Stimulated activated naive CD4-positive, alpha-beta T cell treated with Interleukin-2 at 50 U/mL for 16 hours (primary cell): Measurements from ENCODE around the gene AGPAT3.

ENCODE experiments used
- DNase-seq: peaks from one replicate; lab custom pipeline; 2025; lab: John Stamatoyannopoulos, UW

Gene AGPAT3

DNA sequence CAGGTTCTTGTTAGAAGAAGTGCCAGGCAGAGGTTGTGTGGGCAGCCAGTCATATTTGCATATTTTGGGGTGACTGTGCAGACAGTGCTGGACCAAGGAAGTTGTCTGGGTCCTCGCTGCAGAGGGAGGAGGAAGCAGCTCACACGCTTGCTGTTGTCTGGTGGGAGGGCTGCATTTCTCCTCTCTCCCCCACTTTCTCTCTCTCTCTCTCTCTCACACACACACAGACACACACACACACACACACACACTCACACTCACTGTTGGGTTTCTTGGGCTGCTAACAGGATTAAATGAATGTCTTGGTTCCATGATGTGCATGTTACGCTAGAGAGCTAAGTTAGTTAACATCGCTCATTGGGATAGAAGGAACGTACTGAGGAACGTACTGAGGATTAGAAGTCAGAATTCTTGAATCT lies 72.9 kb downstream of the AGPAT3 start:
- DNase-seq = no peak

DNA sequence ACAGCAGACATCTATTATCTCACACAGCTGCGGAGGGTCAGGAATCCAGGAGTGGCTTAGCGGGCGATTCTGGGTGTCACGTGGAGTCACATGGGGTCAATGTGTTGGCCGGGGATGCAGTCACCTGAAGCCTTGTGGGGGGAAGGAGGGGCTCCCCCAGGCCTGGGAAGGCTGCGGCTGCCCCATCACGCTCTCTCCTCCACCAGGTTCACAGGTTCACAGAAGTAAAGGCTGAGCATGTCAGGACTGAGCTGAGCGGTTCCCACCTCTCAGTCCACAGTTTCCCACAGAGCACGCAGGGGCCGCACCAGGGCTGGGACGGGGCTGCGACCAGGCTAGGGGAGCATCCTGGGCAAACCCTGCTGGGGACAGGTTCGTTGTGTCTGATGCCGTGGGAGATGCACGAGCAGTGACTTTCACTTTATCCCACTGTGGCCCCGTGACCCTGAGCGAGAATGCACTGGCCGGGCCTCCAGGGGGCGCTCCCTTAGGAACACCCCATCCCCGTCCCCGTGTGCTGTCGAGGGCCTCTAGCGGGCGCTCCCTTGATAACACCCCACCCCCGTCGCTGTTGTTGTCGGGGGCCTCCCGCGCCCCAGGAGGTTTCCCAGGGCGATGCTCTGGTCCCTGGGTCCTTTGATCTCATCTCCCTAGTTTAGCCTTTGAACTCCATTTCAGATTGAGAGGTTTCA lies 73.9 kb downstream of the AGPAT3 start:
- DNase-seq = peak; percentile 86

DNA sequence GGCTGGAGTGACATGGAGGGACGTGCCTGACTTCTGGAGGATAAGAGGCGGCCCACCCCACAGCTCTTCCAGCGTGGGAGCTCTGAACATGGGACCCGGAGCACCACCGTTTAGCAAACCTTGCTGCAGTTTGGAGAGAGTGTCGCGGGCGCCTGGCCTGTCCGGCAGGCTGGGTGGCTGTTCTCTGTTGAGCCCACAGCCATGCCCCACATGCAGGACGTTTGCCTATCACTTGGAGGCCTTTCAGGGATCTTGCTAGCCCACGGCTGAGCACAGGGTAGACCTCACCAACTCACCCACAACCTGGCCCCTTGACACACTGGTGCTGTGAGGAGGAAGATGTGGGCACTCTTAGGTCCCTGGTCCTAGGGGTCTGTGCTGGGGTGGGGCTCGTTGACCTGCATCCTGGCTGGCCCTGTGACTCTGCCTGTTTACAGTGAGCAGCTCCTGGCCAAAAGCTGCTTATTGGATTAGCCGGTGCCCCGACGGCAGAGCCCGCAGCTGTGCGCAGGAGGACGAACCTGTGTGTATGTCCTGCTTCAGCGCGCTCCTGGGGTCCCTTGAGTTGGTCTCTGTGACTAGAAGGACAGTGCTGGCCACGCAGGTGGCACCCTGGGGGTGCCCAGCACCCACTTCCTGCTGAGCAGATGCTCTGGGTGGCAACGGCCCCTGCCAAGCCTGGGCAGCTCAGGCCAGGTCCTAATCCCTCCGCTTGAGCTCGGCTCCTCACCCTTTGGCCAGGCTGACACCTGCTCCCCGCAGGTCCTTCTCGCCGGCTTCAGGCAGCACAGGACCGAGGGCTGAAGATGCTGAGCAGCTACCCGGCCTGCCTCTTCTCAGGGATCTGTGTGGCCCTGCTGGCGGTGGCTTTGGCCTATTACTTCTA lies 74.7 kb downstream of the AGPAT3 start:
- DNase-seq = no peak

DNA sequence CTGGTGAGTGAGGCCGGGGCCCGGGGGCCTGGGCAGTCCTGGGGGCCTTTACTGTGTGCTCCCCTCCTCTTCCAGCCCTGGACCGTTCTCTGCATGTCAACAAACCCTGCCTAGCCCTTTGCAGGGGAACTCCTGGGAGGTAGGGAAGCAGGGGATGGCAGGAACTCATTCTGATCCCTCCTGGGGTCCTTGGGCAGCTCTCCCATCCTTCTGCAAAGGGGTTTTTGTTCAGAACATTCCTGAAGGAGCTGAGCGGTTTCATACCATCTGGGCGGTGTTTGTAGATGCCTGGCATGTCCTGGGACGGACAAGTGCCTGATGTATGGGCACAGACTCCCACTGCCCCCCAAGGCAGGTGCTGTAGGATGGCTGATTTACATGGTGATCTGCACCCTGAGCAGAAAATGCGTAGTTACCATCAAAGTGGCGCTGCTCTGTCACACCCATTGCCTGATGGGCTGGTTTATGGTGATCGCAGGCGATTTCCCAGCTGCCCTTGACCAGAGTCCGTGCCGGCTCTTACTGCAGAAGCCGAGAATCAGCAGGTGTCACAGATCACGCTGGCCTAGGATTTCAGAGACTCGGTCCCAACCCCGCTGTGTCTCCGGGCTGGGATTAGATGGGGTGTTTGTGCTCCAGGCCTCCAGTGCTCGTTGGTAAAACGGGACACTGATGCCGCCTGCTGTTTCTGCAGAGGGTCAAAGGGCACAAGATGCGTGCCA lies 75.5 kb downstream of the AGPAT3 start:
- no peak for DNase-seq

DNA sequence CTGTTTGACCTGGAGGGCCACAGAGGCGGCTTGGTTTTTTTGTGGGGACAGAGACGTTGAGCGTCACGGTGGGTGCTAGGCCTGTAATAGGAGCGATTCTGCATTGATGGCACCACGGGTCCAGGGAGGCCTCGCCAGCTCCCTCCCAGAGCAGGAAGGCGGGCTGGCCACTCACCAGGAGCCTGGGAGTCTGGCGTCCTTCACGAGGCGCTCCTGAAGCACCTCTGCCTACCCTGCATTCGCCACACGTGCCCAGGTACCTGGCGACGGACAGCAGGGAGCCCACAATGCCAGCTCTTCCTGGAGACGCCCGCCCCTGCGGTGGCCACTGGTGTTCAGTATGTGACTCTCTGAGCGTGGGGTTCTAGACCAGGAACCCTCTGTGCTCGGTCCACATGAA lies 77.2 kb downstream of the AGPAT3 start:
- no peak for DNase-seq

DNA sequence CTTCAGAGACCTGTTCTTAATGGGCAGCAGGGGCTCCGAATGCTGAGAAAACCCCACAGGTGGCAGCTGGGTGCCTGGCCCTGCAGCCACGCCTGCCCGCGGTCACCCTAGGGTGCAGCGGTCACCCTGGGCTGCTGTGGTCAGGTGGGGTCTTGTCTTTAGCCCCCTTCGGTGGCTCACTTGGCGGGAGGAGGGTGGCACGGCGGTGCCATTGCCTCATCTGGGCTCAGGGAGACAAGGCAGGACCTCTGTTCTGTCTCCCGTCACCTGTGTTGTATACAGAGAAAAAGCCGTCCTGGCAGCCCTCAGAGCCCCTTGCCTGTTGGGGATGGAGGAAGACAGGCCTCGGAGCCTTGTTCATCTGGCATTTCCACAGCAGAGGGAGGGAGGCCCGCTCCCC lies 77.6 kb downstream of the AGPAT3 start:
- no peak for DNase-seq

DNA sequence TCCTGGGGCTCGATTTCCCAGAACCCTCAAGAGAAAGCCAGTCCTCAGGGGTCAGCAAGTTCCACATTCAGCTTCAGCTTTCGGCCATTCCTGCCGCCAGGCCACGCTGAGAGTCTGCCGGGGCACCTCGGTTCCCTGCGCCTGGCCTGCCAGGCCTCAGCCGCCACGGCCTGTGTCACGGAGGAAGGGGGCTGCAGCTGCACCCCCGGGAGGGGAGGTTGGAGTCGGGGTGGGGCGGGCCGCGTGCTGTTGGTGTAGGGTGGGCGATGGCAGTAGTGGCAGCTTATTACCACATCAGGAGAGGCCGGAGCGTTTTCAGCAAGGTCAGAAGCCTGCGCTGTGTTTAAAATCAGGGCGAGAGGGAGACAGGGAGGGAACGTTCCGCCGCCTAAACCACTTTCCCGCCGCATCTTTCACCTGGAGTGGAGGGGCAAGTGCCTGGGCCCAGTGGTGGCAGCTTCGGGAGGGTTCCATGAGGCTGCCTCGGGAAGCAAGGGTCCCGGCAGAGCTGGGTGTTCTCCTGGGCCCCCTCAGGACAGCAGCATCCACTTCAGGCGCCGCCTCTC lies 78.6 kb downstream of the AGPAT3 start:
- no peak for DNase-seq

DNA sequence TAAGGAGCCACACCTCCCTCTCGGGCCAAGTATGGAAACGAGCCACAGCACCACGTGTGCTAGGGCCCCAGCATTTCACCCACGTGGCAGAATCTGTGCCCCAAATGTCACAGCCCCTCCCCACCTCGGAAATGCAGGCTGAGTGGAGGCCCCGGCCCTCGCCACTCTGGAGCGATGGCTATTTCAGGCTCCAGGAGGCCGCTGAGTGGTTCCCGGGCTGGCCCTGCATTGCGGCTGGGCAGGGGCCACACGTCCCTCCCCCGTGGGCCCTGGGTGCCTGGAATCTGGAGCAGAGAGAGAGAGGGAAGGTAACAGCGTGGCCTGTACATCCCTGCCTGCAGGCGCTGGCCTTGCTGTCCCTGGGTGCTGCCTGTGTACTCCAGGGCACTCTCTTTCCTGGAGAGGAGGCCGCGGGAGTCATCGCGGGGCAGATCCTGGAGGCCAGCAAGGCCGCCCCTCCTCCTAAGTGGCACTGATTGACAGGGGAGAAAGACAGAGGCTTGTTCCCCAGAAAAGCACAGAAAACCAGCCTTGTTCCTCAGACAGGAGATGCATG lies 79.1 kb downstream of the AGPAT3 start:
- no peak for DNase-seq

DNA sequence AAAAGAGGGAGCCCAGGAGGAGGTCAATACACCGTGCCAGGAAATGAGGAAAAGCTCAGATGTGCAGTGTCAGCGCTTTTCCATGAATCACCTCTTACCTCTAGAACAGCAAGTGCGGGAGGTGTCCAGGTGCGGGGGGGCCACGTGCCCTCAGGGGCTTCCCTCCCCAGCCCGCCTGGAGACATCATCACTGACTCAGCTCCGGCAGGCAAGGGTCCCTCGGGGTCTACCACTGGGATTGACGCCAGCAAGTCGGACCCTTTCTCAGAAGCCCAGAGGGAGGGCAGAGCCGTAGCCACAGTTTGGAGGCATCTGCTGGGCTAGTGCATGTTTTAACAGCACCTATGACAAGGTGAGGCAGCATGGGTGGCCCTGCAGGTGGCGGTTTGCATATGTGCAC lies 79.7 kb downstream of the AGPAT3 start:
- no peak for DNase-seq

DNA sequence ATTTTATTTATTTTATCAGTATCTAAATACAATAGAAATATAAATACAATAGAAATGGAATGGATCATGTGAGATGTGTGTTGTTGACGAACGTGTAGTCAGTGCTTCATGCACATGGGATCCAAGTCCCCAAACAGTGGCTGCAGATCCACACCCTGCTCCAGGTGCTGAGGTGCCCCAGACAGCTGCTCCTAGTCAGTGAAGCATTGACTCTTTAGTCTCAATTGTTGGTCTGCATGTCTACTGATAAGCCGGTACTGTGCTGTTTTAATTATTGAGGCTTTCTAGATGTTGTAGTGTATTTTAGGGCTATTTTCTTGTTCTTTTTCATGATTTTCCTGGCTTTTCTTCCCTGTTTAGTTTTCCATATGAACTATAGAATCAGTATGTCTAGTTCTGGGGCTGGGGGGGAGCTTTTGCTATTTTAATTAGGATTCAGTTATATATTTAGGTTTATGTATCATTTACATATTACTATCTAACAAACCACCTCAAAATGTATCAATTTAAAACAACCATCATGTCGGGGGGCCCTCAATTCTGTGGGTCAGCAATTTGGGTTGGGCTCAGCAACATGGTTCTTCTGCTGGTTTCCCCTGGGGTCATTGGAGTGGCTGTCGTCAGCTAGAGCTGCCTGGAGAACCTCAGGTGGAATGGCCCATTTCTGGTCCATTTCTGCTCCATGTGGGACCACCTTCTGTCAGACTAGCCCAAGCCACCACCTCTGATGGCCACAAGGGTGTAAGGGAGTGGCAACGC lies 83.9 kb downstream of the AGPAT3 start:
- DNase-seq = no peak

DNA sequence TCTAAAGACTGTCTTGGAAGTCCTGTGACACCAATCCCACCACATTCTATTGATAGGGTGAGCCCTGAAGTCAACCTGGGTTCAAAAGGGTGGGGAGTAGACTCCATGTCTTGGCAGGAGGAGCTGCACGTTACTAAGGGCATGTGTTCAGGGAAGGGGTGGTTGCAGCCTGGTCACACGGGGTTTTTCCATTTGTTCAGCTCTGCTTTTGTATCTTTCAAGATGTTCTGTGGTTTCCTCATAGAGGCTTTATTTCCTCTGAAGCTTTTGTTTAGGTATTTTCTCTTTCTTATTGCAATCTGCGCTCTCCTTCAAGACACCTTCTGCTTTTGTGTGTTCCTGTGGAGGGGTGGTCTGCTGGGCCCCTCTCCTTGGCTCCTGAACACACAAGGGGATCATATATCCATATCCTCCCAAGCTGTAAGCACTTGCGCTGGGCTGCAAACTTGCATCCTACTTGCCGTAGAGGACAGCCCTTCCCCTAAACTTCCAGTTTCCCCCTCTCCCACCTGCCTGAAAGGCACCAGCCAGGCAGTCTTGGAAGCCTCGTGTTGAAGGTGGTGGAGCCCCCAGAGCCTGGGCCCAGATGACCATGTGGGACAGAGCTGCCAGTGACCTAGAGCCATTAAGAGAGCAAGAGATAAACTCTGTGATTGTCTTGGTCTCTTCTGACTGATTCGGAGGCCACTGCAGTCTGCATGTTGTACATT lies 84.6 kb downstream of the AGPAT3 start:
- DNase-seq = no peak

DNA sequence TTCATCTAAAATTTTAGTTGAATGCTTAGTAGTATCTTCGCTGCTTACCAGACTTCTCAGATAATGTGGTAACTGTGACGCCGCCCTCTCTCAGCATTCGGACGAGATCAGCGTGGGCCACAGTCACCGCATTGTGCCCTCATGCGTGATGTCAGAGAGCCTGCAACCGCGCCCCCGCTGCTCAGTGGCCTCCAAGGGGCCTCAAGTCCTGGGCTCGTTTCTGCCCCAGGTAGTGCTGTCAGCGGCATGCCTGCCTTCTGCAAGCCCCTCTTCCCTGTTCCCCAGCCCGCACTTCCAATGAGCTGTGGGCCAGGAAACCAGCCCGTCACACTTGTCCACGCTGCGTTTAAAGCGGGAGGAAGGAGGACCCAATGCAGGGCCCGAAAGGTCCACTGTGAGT lies 85.5 kb downstream of the AGPAT3 start:
- no peak for DNase-seq

DNA sequence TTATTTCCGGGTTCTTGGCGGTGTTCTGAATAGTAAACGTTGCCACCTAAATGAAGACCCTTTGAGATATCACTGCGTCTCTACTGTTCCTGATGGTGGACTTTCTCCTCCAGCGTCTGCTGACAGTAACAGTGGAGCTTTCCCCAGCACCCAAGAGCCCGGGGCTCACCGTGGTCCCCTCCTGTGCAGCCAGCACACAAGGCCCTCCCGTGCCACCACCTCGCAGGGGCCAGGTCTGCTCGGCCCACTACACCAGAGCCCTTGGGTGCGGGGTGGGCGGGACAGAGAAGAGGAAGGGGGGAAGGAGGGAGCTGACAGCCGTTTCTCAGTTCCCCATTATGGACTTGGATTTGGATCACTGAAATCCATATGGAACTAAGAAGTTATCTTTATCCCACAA lies 85.9 kb downstream of the AGPAT3 start:
- DNase-seq = no peak

DNA sequence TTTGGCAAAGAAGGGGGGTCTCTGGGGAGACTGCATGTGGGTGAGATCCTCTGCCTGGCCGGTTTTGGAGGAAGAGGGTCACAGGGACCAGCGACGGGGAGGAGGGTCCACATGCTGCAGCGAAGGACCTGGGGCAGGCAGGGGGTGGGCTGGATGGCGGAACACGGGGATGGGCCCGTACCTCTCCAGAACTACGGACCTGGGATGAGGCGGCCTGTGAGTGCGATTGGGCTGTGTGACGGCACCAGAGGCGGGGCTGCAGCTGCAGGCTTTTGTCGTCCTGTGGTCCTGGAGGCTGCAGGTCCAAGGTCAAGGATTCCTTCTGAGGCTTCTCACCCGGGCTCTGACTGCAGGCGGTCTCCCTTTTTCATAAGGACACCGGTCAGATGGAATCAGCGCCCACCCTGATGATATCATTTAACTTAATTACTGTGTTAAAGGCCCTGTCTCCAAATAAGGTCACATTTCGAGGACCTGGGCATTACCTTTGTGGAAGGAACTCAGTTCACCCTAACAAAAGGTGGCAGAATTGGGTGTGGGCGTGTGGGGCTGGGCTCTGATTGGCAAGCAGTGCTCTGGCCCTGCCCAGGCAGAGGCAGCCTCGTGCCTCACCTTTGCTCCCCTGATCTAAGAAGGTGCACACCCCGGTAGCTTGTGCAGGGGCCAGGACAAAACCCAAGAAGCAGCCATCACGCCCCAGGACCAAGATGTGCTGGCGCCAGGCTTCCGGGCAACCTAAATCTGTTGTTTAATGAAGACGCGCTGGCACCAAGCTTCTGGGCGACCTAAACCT lies 87.1 kb downstream of the AGPAT3 start:
- no peak for DNase-seq

DNA sequence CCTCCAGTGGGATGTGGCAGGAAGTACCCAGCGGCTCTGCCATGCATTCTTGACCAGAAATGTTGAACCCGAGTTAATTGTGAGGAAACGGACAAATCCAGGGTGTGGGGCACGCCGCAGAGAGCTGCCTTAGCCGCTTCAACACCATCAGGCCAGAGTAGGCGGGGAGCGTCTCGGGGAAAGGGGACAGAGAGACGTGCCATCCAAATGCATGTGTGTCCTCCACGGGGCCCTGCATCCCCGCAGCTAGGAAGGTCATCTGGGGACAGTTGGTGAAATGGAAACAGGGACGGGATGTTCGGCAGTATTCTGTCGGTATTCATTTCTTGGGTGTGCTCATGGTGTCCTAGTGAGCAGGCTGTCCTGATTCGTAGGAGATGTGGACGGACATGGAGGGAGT lies 88.0 kb downstream of the AGPAT3 start:
- no peak for DNase-seq

DNA sequence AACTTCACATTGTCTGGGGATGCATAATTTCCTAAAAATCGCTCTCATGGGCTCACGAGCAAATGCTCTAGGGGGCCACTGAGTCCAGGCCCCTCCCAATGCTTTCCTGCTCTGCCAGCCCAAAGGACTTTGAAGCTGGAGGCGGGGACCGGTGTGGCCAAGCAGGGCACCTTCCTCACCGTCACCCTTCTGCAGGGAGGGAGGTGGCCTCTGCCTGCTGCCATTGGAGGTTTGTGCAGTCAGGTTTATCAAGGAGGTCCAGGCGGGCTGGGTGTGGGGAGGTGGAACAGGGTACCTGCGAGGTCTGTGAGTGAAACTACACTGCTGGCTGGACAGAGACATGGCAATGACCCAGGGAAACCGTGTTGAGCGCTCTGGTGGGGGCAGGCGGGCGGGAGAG lies 89.0 kb downstream of the AGPAT3 start:
- DNase-seq = no peak

DNA sequence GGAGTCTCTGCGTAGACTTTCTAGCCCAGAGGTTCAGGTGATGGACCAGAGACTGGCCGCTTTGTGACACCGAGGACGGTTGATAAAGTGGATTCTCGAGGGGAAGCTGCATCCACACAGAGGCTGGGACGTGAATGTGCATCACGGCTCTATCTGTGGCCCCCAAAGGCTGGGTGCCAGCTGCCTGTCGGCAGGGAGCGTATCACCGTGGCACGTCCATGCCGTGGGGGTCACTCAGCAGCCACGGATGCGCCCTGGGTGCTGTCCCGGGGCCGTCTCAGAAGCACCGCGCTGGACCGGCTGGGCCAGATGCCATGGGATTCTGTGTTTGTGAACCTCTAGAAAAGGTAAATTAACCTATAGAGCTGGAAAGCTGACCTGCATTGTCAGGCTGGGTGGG lies 89.9 kb downstream of the AGPAT3 start:
- DNase-seq = no peak

DNA sequence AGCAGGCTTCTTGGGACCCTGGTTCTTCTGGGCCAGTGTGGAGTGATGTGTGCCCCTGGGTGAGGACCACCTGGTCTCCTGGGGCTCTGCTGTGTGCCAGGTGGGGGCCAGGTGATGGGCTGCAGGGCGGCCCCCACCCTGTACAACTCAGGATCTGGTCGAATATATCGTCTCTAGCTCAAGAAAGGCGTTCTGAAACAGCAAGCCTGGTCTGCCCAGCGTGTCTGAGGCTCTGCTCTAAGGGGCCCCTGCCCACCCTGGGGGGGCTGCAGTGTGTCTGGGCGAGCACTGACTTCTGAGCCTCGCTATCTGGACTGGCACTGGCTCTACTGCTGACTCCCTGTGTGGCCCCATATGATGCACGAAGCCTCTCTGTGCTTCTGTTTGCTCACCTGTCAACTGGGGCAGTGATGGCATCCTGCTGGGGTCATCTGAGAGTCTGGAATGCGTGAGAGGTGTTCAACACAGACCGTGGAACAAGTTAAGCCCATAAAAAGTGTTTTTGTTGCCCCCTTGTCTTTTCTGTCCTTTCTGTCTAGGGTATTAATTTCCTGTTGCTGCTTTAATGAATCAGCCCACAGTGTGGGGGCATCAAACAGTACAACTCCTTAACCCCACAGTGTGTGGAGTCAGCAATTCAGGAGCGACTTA lies 91.1 kb downstream of the AGPAT3 start:
- no peak for DNase-seq

DNA sequence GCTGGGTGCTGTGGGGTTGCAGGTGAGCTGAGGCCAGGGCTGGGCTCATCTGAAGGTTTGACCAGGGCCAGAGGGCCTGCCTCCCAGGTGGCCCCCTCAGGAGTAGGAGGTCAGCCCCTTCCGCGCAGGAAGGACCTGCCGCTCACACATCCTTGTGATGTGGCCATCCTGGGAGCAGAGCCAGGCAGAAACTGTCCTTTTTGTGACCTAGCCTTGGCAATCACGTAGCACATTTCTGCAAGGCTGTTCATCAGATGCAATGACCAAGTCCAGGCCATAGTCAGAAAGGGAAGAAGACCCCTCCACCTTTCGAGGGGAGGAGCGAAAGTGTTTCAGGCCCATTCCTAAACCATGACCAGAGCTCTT lies 91.6 kb downstream of the AGPAT3 start:
- no peak for DNase-seq
